KG1 (cell line): ENCODE data around the gene TEX22.
A peak's percentile ranks its signal among the peaks of the same experiment; 100 is the strongest.

Experiments used
- DNase-seq: peaks from one replicate; lab custom pipeline; 2025; lab: John Stamatoyannopoulos, UW

The TEX22 gene

DNA sequence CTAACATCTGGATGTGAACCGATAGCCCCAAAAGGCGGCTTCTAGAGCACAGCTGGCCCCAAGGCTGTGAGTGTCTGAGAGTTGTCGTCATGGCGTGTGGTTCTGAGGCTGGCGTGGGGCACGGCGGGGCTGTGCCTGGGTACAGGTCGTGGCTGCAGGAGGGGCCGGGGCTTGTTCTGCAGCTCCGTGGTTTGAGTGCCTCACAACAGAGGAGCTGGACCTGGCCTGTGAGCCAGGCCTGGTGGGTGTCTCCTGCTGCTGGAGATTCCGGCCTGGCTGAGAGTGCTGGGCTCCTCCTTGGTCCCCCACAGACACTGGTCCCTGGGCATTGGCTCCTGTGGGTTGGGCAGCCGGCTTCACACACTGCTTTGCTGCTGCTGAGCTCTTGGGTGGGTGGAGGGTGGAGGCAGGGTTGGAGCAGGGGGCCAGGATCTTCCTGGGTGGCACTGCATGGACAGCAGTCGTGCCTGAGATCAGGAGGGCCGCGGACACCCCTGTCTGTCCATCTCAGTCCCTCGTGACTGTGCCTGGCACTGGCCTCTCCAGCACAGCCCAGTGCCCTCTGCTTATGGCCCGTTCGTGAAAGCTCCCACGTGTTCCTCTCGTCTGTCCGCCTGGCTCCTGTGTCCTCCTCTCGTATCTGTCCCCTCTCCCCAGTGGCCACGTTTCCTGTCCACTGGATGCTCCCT, 31.8 kb upstream of the TEX22 start:
- DNase-seq = no peak

DNA sequence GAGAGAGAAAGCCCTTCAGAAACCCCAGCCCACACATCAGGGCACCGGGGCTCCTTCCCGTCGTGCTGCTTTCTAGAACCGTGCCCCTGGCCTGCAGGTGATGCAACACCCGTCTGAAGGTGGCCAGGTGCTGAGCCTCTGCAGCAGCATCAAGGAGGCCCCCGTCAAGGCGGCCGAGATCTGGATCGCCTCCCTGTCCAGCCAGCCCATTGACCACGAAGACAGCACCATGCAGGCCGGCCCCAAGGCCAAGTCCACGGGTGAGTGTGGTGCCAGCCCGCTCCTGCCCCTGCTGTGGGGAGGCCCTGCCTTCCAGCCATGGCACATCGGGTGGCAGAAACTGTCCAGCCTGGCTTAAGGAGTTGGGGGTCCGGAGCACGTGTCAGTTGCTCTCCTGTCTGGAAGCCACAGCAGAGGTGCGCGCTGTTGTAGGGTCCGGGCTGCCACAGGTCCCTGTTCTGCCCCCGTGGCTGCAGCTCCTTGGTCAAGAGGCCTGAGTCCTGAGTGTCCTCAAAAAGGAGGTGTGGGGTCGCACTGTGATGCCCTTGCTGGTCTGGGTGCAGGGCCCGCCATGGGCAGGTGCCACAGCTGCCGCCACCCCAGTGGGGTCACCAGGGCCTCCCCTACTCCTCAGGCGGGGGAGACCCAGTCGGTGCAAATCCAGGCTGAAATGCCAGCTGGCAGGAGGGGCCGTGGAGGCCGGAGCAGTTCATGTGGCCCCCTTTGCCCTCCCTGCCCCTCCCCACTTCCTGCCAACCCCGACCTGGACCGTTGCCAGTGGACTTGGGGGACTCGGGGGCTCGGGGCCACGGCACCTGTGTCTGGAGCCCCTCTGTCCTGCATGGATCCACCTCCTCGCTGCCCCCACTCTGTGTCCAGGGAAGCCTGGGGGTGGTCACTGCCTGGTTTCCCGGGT, 31.0 kb upstream of the TEX22 start:
- no peak for DNase-seq

DNA sequence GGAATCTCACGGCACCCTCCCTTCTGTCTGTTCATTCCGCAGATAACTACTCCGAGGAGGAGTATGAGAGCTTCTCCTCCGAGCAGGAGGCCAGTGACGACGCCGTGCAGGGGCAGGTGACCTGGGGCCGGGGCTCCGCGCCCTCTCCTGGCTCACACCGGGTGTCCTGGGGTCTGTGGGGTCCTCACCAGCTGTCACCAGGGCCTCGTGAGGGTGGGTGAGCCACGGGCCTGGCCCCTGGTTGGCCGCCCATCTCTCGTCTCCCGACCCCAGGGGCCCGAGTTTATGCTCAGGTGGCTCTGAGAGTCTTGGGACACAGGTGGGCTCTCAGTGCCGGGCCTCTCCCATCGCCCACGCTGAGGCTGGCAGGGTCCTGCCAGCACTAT, 30.3 kb upstream of the TEX22 start:
- no peak for DNase-seq

DNA sequence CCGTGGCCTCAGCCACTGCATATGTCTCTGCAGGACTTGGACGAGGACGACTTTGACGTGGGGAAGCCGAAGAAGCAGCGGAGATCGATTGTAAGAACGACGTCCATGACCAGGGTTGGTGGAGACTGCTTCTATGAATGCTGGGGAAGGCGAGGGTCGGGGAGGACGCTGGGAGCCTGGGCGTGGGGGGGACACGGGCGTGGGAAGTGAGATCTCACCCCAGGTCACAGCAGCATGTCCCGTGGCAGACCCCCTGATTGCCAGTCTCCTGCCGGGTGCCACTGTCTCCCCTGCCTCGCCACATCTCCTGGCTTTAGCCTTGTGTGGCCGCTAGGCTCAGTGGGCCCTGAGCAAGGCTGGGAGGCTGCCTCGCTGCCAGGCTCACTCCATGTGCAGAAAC, 29.9 kb upstream of the TEX22 start:
- no peak for DNase-seq

DNA sequence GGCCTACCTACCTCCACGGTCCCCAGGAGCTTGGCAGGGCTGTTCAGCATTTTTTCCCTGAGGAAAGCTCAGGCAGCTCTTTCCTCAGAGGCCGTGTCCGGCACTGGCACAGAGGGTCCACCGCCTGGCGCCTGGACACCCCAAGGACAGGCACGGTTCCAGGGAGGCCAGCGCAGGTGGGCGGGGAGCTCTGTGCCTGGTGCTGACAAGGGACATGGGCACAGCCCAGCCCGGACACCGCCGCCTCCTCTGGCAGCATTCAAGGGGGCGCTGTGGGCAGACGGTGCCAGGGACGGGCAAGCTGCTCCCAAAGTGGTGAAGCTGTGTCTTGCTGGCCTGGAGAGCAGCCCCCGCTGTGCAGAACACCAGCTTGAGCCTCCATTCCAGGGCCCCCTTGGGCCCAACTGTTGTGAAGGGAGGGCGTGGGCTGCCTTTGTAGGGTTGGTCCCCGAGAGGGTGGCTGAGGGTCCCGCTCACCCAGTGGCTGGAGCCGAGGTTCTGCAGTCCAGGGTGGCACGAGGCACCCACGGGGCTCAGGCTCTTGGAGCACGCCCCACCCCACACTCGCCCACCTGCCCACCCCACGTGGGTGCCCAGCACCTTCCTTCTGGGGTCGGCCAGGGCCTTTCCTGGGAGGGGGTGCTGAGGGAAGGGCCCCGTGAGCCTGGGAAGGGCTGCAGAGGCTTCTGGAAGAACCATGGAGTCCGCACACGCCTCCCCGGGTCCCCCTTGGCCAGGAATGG, 29.3 kb upstream of the TEX22 start:
- no peak for DNase-seq

DNA sequence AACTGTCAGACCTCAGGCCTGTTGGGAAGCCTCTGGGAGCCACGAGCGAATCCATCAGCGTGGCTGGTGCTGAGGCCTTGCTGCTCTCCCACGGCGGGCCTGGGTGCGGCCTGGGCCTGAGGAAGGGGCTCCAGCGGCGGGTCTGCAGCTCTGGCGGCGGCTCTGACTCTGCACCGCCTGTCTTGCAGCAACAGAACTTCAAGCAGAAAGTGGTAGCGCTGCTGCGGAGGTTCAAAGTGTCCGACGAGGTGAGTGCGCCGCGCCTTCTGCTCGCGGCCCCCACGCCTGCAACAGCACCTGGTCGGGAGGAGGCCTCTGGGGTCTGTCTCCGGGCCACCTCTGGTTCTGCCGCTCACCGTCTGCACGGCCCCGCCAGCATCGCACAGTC, 28.7 kb upstream of the TEX22 start:
- DNase-seq = no peak

DNA sequence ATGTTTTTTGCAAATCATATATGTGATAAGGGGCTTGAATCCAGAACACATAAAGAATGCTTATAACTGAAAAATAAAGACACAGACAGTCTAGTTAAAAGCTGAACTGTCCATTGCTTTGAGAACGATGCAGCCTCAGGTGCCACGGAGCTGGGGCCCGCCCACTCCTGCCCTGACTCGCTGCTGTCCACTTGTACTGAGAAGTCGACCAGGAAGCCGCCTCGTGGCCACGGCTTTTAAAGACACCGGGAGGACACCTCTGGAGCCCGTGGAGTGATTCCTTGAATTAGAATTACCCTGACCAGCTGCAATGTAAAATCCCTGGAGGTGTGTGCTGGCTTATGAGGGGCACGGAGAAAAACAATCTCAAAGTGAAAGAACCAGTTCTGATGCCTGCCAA, 23.9 kb upstream of the TEX22 start:
- DNase-seq = no peak

DNA sequence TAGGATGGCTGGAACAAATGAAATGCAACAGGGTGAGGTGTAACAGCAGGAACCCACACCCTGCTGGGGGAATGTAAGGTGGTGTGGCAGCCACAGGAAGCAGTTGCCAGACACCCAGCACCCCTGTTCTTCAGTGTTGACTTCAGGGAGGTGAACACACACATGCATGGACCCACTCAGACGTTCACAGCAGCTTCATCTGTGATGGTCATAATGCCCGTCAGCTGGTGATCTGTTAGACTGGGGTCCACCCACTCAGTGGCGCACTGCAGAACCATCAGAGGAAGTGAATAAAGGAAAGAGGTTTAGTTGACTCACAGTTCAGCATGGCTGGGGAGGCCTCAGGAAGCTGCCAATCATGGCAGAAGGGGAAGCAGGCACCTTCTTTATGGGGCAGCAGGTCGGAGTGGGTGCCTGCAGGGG, 22.7 kb upstream of the TEX22 start:
- peak; percentile 58 for DNase-seq

DNA sequence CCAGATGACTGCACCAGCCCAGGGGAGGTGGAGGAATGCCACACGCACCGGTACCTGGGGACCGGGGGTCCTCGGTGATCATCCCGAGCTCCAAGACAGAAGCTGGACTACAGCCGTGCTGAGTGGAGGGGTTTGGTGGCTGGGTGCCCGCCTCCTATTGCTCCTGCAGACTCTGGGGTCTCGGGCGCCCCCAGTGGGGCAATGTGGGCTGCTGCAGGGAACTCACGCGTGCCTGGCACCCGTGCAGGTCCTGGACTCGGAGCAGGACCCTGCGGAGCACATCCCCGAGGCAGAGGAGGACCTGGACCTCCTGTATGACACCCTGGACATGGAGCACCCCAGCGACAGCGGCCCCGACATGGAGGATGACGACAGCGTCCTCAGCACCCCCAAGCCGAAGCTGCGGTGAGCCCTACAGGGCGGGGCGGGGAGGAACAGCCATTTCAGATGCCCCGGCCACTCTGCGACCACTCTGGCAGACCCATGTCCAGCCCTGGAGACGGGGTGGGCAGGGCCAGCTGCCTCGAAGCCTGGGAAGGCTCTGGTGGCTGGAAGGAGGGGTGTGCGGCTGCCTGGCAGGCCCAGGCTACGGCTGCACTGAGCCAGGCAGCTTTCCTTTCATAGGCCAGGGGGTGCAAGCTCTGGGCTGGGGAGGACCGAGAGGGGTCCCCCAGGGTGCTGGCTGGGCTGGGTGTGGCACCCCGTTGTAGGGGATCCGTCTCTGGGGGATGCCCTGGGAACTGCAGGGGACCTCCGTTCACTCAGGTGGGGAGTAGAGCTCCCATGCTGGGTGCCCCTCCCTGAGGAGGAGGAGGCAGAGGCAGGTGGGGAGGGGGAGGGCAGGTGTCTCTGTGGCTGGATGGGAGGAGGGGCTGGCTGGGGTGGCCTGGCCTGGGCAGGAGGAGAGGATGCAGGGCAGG, 21.6 kb upstream of the TEX22 start:
- no peak for DNase-seq

DNA sequence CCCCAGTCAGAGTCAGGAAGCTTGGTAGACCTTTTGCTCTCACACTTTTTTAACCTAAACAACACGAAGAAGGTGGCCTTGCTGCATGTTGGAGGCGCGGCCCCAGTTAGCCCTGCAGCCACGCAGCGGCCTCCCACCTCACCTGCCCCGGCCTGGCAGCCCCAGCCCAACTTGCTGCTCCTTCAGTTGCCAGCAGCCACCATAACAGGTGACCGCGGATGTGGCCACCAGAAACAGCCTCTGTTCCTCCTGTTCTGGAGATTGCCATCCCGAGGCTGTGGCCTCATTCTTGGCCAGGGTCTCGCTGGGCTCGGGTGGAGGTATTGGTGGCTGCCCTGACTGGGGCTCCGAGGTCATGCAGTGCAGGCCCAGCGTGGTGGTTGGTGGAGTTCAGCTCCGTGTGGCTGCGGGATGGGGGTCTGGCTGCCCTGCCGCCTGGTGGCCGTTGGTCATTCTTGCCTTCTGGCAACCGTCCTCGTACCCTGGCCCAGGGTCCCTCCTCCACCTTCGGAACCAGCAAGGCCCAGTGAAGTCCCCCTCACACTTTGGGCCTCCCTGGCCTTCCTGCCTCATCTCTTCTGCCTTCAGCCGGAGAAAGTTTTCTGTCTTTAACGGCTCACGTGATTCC, 20.7 kb upstream of the TEX22 start:
- no peak for DNase-seq

DNA sequence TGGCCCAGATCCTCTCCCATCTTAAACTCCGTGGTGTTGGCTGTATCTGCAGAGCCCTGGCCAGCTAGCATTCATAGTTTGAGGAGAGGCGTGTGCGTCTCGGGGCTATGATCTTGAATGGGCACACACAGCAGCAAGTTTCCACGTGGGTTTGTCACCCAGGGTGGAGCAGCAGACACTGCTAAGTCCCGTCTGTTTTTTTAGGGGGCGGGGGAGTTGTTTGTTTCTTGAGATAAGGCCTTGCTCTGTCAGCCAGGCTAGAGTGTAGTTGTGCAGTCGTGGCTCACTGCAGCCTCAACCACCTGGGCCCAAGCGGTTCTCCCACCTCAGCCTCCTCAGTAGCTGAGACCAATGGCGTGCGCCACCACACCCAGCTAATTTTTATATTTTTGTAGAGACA, 20.1 kb upstream of the TEX22 start:
- DNase-seq = no peak

DNA sequence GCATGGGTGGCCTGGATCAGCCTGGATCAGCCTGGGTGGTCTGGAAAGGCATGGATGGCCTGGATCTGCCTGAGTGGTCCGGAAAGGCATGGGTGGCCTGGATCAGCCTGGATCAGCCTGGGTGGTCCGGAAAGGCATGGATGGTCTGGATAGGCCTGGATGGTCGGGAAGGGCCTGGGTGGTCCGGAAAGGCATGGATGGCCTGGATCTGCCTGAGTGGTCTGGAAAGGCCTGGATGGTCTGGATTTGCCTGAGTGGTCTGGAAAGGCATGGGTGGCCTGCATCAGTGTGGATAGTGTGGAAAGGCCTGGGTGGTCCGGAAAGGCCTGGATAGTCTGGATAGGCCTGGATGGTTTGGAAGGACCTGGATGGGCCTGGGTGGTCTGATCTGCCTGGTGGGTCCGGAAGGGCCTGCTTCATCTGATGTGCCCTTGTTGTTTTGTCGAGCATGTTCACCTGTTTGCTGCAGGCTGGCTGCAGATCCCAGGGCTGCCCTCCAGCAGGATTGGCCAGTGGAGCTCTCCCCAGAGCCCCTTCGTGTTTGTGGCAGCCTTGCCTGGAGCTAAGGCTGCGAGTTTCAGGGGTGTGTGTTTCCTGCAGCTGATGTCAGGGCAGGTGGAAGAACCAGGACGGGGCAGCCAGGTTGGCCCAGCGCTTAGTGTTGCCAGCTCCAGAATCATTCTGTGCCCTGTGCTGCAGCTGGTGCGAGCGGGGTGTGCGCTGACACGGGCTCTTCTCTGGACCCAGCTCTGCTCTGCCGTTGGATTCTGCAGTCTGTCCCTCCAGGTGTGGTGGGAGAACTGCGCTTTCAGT, 19.3 kb upstream of the TEX22 start:
- DNase-seq = no peak

DNA sequence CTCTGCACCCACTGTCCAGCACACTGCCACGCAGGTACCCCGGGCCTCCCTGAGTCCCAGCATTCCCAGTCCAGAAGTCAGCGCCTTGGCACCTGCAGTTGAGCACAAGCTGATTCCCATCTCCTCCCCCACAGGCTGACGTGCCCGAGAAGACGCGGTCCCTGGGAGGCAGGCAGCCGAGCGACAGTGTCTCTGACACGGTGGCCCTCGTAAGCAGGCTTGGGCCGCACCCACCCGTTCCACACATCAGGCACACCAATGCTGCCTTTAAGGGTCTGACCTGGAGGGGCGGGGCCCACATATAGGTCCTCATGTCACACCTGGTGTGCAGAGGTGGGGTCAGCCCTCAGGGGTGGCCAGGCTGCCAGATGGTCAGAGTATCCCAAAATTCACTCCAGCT, 18.4 kb upstream of the TEX22 start:
- DNase-seq = no peak

DNA sequence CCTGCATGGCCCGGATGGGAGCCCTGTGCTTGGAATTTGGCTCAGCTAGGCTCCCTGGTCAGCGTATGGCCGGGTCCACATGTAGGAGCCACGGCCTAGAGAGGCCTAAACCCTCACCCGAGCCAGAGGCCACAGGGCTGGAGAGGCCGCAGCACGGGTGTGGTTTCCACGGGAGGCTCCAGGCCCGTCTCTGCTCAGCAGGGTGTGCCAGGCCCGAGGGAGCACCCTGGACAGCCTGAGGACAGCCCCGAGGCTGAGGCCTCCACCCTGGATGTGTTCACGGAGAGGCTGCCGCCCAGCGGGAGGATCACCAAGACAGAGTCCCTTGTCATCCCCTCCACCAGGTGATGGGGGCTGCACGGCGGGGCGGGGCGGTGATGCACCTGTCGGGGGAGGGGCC, 17.6 kb upstream of the TEX22 start:
- DNase-seq = no peak

DNA sequence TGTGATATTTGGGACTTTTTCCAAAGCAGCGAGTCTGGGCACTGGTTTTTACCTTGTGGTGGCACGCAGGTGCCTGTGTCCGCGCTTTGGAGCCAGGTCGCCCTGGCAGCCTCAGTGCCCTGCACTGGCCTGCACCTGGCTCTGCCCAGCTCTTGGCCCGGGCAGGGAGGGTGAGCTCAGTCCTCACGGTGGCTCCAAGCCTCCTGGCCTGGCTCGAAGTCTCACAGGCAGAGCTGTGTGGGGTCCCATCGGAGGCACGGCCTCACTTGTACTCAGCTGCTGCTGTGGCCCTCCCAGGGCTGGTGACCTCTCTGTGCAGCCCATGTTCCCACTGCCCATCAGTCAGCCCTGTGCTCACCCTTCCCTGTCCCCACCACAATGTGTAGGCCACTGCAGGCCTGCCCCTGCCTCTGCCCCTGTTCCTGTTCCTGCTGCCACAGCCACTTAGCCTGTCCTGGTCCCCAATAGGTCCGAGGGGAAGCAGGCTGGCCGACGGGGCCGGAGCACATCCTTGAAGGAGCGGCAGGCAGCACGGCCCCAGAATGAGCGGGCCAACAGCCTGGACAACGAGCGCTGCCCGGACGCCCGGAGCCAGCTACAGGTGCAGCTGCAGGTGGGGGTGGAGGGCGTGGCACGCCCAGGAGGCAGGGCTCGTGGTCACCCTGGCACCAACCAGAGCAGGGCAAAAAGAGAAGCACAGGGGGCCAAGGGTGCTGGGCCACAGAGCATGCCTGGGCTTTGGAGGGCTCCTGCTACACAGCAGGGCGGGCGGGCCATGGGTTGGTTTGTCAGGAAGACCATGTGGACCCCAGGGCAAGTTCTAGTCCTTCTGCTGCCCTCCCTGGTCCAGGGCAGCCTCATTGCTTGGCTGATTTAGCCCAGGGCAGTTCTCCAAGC, 16.6 kb upstream of the TEX22 start:
- no peak for DNase-seq

DNA sequence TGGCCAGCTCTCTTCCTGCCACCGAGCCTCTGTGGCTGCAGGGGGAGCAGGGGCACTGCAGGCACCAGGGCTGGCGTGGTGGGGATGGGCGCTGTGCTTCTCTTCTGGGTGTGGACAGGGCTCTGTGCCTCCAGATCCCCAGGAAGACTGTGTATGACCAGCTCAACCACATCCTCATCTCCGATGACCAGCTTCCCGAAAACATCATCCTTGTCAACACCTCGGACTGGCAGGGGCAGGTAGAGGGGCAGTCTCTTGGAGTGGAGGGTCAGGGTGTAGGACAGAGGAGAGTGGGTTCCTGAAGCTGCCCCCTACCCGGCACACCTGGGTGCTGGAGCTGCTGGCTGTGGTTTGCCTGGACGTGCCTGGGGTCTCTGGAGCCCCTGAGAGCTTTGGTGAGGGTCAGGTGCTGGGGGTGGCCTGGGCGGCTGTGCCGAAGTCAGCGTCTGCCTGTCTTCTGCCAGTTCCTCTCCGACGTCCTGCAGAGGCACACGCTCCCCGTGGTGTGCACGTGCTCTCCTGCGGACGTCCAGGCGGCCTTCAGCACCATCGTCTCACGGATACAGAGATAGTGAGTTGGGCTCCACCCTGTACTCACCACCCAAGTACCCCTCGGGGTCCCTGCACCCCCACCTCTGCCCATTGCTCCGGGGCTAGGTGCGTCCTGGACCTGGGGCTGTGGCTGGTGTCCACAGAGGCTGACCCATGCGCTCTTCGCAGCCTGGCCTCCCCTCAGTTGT, 15.8 kb upstream of the TEX22 start:
- no peak for DNase-seq

DNA sequence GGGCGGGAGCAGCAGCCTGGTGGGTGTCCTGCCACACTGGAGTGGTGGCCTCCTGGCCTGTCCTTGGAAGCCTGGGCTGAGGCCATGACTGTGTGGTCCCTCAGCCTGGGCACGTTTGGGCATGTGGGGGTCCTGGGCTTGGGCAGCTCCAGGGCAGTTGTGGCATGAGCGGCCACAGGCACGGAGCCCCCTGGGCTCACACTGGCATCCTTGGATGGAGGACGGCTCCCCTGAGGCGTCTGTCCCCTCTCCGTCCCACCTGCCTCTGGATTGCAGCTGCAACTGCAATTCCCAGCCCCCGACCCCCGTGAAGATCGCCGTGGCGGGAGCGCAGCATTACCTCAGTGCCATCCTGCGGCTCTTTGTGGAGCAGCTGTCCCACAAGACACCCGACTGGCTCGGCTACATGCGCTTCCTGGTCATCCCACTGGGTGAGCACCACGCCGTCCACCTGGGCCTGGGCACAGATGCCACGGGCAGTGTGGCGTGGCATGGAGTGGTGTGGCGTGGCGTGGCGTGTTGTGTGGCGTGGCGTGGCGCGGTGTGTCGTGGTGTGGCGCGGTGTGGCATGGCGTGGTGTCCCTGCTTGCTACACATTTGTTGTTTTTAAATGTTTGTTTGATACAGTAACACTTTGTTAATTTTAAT, 15.1 kb upstream of the TEX22 start:
- no peak for DNase-seq

DNA sequence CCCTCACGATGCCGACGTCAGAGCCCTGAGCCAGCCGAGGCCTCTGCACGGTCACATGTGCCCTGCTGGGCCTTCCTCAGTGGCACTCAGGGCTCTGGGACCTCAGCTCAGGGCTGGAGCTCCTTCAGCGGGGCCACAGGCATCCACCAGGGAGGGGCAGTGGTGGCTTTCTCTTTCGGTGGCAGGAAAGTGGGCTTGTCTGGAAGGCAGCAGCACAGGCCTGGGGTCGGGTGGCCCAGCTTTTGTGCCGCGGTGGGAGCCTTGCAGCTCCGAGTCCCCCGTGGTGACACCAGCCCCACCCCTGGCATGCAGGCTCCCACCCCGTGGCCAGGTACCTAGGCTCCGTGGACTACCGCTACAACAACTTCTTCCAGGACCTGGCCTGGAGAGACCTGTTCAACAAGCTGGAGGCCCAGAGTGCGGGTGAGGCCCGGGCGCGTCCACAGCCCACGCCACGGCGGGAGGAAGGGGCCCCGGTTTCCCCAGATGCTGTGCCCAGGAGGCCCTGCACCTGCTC, 14.2 kb upstream of the TEX22 start:
- DNase-seq = no peak
